ENCODE measurements around the gene EP400. TPM values are rescaled to one million over a fixed set of nuclear protein-coding genes. Genes with fewer than 3 reads are reported as not detected.
"Not testable (repeated sequence)": the region's sequence is repeated elsewhere in the genome, so short reads cannot be mapped to it uniquely, and the experiment has no call there.

Gene EP400
- total RNA-seq, 1 donor from 2014 or later, result 28.1 TPM

- no peak for DNase-seq (ENCODE audit: low read depth)
Observed at GRCh38 chr12:131928080-131928710, 21.5 kb upstream of the EP400 start.

- DNase-seq (ENCODE audit: low read depth), result peak; percentile 76
Observed at GRCh38 chr12:131928711-131929580, 20.8 kb upstream of the EP400 start, which contains the start of gene PUS1. PUS1 (plus strand) TSS chr12:131929276; CDS start chr12:131929723, 447 bp downstream.

- no peak for DNase-seq (ENCODE audit: low read depth)
Observed at GRCh38 chr12:131929581-131930456, 19.9 kb upstream of the EP400 start.

- no peak for DNase-seq (ENCODE audit: low read depth)
Observed at GRCh38 chr12:131930510-131930909, 19.2 kb upstream of the EP400 start.

- no peak for DNase-seq (ENCODE audit: low read depth)
Observed at GRCh38 chr12:131933387-131933786, 16.4 kb upstream of the EP400 start.

- DNase-seq (ENCODE audit: low read depth), result no peak
Observed at GRCh38 chr12:131934535-131934934, 15.2 kb upstream of the EP400 start.

GRCh38 chr12:131938082-131938481 is 11.7 kb upstream of the EP400 start:
- no peak for DNase-seq (ENCODE audit: low read depth)

GRCh38 chr12:131939007-131939406 is 10.7 kb upstream of the EP400 start:
- no peak for DNase-seq (ENCODE audit: low read depth)

GRCh38 chr12:131940141-131940547 is 9.6 kb upstream of the EP400 start:
- DNase-seq (ENCODE audit: low read depth), result peak; percentile 78

GRCh38 chr12:131941116-131941986 is 8.4 kb upstream of the EP400 start:
- DNase-seq (ENCODE audit: low read depth), result no peak

- DNase-seq (ENCODE audit: low read depth), result no peak
Observed at GRCh38 chr12:131941987-131942341, 7.8 kb upstream of the EP400 start.

- DNase-seq (ENCODE audit: low read depth), result no peak
Observed at GRCh38 chr12:131942671-131943070, 7.1 kb upstream of the EP400 start.

GRCh38 chr12:131943389-131943788 is 6.4 kb upstream of the EP400 start:
- no peak for DNase-seq (ENCODE audit: low read depth)

GRCh38 chr12:131943876-131944275 is 5.9 kb upstream of the EP400 start:
- DNase-seq (ENCODE audit: low read depth), result no peak

- DNase-seq (ENCODE audit: low read depth), result no peak
Observed at GRCh38 chr12:131944601-131945251, 5.0 kb upstream of the EP400 start.

- no peak for DNase-seq (ENCODE audit: low read depth)
Observed at GRCh38 chr12:131946757-131947156, 3.0 kb upstream of the EP400 start.

- DNase-seq (ENCODE audit: low read depth), result no peak
Observed at GRCh38 chr12:131947482-131948027, 2.2 kb upstream of the EP400 start.

- DNase-seq (ENCODE audit: low read depth), result no peak
Observed at GRCh38 chr12:131948166-131948712, 1.5 kb upstream of the EP400 start.

- not testable (repeated sequence) for DNase-seq (ENCODE audit: low read depth)
Observed at GRCh38 chr12:131948713-131949430, 870 bp upstream of the EP400 start.

Measured in renal cortical epithelial cell (primary cell).